H1 (cell line): ENCODE results near the gene CCNL2. TPM values are rescaled to one million over a fixed set of nuclear protein-coding genes. Genes with fewer than 3 reads are reported as not detected.

ENCODE experiments used
- CTCF ChIA-PET: fragments of 300-600 bp; sonication (Branson Sonifier 250); formaldehyde crosslinking; loops from one replicate; lab custom pipeline; 2021; ENCODE audit not compliant: partially characterized antibody; lab: Charles Lee
- POLR2A ChIA-PET: fragments of 300-600 bp; sonication (Branson Sonifier 250); formaldehyde crosslinking; loops from one replicate; lab custom pipeline; 2021; ENCODE audit warnings: inconsistent platforms; ENCODE audit not compliant: partially characterized antibody; lab: Charles Lee
- DNase-seq, 2 experiments: peaks; one replicate each; pipeline versions ENCODE4 v3.0.0 to v3.0.0-alpha.2; 2010 to 2022; ENCODE audit warnings: low spot score in 2 of 2, low read depth in 1 of 2, mixed read lengths in 1 of 2
- FAIRE-seq: peaks from 2 replicates; lab custom pipeline; 2011; peaks lifted over from hg19 to GRCh38; lab: Jason Lieb, UNC
- H2AFZ ChIP-seq: 2 replicates; pipeline ENCODE4 v1.8.1; 2012; ENCODE audit warnings: low read length, inconsistent platforms
- H2AK5ac ChIP-seq: 2 replicates; pipeline ENCODE4 v1.6.1; 2013; ENCODE audit warnings: low read depth, low read length
- H2BK120ac ChIP-seq: replicated peaks from 2 replicates; pipeline ENCODE3; 2013; ENCODE audit warnings: low read depth, low read length, inconsistent platforms
- H2BK12ac ChIP-seq: 2 replicates; pipeline ENCODE4 v1.6.1; 2013; ENCODE audit warnings: low read depth, low read length
- H2BK15ac ChIP-seq: 2 replicates; pipeline ENCODE4 v1.6.1; 2013; ENCODE audit warnings: low read length
- H2BK20ac ChIP-seq: 2 replicates; pipeline ENCODE4 v1.6.1; 2013; ENCODE audit warnings: low read length
- H2BK5ac ChIP-seq: 2 replicates; pipeline ENCODE4 v1.6.1; 2013; ENCODE audit warnings: low read depth, low read length
- H3K14ac ChIP-seq: 2 replicates; pipeline ENCODE4 v1.6.1; 2013; ENCODE audit warnings: inconsistent platforms; ENCODE audit not compliant: insufficient read length
- H3K18ac ChIP-seq: 2 replicates; pipeline ENCODE4 v1.6.1; 2013; ENCODE audit warnings: low read length; ENCODE audit errors: extremely low read depth
- H3K23ac ChIP-seq: 2 replicates; pipeline ENCODE4 v1.6.1; 2013; ENCODE audit warnings: inconsistent platforms; ENCODE audit not compliant: insufficient read length
- H3K23me2 ChIP-seq: 2 replicates; pipeline ENCODE4 v1.6.1; 2013; ENCODE audit warnings: low read depth, low read length
- H3K27ac ChIP-seq: 2 replicates; pipeline ENCODE4 v1.6.1; 2011; ENCODE audit warnings: low read depth, low read length, inconsistent platforms
- H3K27me3 ChIP-seq, 4 experiments: replicated peaks in 1 of 4; 1 replicate in 1 of 4; 2 replicates in 3 of 4; pipeline versions ENCODE4 v1.6.1 to v1.8.1; 2011 to 2013; ENCODE audit warnings: low read length in 3 of 4, mild to moderate bottlenecking in 3 of 4, inconsistent platforms in 2 of 4, mixed read lengths in 2 of 4, moderate library complexity in 1 of 4; ENCODE audit not compliant: control insufficient read depth in 3 of 4, insufficient read depth in 3 of 4; ENCODE audit errors: extremely low read depth in 1 of 4
- H3K36me3 ChIP-seq, 4 experiments: 2 replicates each; pipeline versions ENCODE4 v1.6.1 to v1.8.1; 2011 to 2013; ENCODE audit warnings: mild to moderate bottlenecking in 4 of 4, low read length in 3 of 4, moderate library complexity in 2 of 4, control low read depth in 1 of 4, inconsistent platforms in 1 of 4; ENCODE audit not compliant: insufficient read depth in 4 of 4, control insufficient read depth in 2 of 4
- H3K4ac ChIP-seq: replicated peaks from 2 replicates; pipeline ENCODE3; 2013; ENCODE audit warnings: low read length, low read depth, mixed read lengths, inconsistent platforms; ENCODE audit not compliant: insufficient read length
- H3K4me1 ChIP-seq, 4 experiments: replicated peaks in 1 of 4; 1 replicate in 1 of 4; 2 replicates in 3 of 4; pipeline versions ENCODE4 v1.6.1 to v1.8.1; 2011 to 2013; ENCODE audit warnings: low read length in 3 of 4, inconsistent platforms in 2 of 4, mixed read lengths in 1 of 4; ENCODE audit not compliant: insufficient read depth in 4 of 4, control insufficient read depth in 3 of 4
- H3K4me2 ChIP-seq, 2 experiments: 2 replicates each; pipeline versions ENCODE4 v1.6.1 to v1.8.1; 2011 to 2013; ENCODE audit warnings: low read depth in 2 of 2, low read length in 2 of 2, control low read depth in 1 of 2, inconsistent platforms in 1 of 2, mild to moderate bottlenecking in 1 of 2; ENCODE audit not compliant: insufficient read depth in 1 of 2
- H3K4me3 ChIP-seq, 4 experiments: fragments of 200-600, 300-600 bp in 1 of 4; sonication (generic), shearing (Covaris generic), sonication (Bioruptor Twin) in 1 of 4; 2 replicates each; pipeline versions ENCODE4 v1.5.1 to v1.8.1; 2011 to 2016; ENCODE audit warnings: low read length in 4 of 4, low read depth in 3 of 4, control low read depth in 2 of 4, inconsistent platforms in 2 of 4, mild to moderate bottlenecking in 2 of 4, mixed read lengths in 1 of 4, moderate library complexity in 1 of 4; ENCODE audit not compliant: insufficient read depth in 2 of 4; ENCODE audit errors: extremely low read depth in 1 of 4
- H3K56ac ChIP-seq: replicated peaks from 2 replicates; pipeline ENCODE3; 2013; ENCODE audit warnings: low read depth, mild to moderate bottlenecking, mixed read lengths, low read length, inconsistent platforms; ENCODE audit not compliant: insufficient read length
- H3K79me1 ChIP-seq: 2 replicates; pipeline ENCODE4 v1.6.1; 2013; ENCODE audit warnings: low read depth, low read length, control low read depth
- H3K79me2 ChIP-seq, 2 experiments: 2 replicates each; pipeline versions ENCODE4 v1.6.1 to v1.8.1; 2012 to 2013; ENCODE audit warnings: low read length in 2 of 2, mild to moderate bottlenecking in 2 of 2, inconsistent platforms in 1 of 2; ENCODE audit not compliant: insufficient read depth in 2 of 2, control insufficient read depth in 1 of 2
- H3K9ac ChIP-seq, 4 experiments: replicated peaks in 1 of 4; 1 replicate in 1 of 4; 2 replicates in 3 of 4; pipeline versions ENCODE4 v1.6.1 to v1.8.1; 2011 to 2013; ENCODE audit warnings: low read depth in 3 of 4, low read length in 3 of 4, control low read depth in 2 of 4, mild to moderate bottlenecking in 2 of 4, moderate library complexity in 2 of 4, inconsistent platforms in 1 of 4; ENCODE audit errors: extremely low read depth in 1 of 4
- H3K9me3 ChIP-seq, 2 experiments: 2 replicates each; pipeline versions ENCODE4 v1.6.1 to v1.8.1; 2012 to 2013; ENCODE audit warnings: mild to moderate bottlenecking in 2 of 2, moderate library complexity in 2 of 2, control low read depth in 1 of 2, inconsistent platforms in 1 of 2, low read depth in 1 of 2, low read length in 1 of 2, mixed read lengths in 1 of 2; ENCODE audit not compliant: insufficient read depth in 2 of 2
- H4K20me1 ChIP-seq, 2 experiments: replicated peaks in 1 of 2; 2 replicates each; pipeline versions ENCODE3 to v1.8.1; 2011 to 2013; ENCODE audit warnings: inconsistent platforms in 2 of 2, low read length in 2 of 2, mild to moderate bottlenecking in 1 of 2; ENCODE audit not compliant: insufficient read depth in 2 of 2, control insufficient read depth in 1 of 2
- H4K5ac ChIP-seq: 2 replicates; pipeline ENCODE4 v1.6.1; 2013; ENCODE audit warnings: low read length, low read depth, mixed read lengths, inconsistent platforms; ENCODE audit not compliant: insufficient read length
- H4K8ac ChIP-seq: 2 replicates; pipeline ENCODE4 v1.8.0; 2013; ENCODE audit warnings: mild to moderate bottlenecking, moderate library complexity, low read length, inconsistent platforms; ENCODE audit not compliant: insufficient read depth; ENCODE audit errors: extremely low read depth
- H4K91ac ChIP-seq: replicated peaks from 2 replicates; pipeline ENCODE3; 2013; ENCODE audit warnings: low read length, mixed read lengths, inconsistent platforms; ENCODE audit not compliant: insufficient read length
- CHD2 ChIP-seq: IDR thresholded peaks from 2 replicates; pipeline ENCODE4 v1.6.1; 2012; ENCODE audit warnings: low read length, improper control_type of control experiment
- GABPA ChIP-seq: IDR thresholded peaks from 2 replicates; pipeline ENCODE4 v1.6.1; 2011; ENCODE audit warnings: mild to moderate bottlenecking, low read length, moderate library complexity, borderline replicate concordance; ENCODE audit not compliant: insufficient read depth
- POU5F1 ChIP-seq: IDR thresholded peaks from 2 replicates; pipeline ENCODE4 v1.6.1; 2011; ENCODE audit warnings: low read depth, mild to moderate bottlenecking, low read length, moderate library complexity
- RAD21 ChIP-seq, 2 experiments: IDR thresholded peaks in 1 of 2; conservative IDR thresholded peaks in 1 of 2; 2 replicates each; pipeline ENCODE4 v1.6.1; 2011; ENCODE audit warnings: low read depth in 2 of 2, low read length in 2 of 2, improper control_type of control experiment in 1 of 2, inconsistent platforms in 1 of 2, mild to moderate bottlenecking in 1 of 2, moderate library complexity in 1 of 2
- WGBS, 2 experiments: shearing (Covaris generic) in 1 of 2; methylation state at CpG; one replicate each; pipeline versions ENCODE4 v1.1.6 to v1.1.7; 2013 to 2015; ENCODE audit warnings: low lambda C conversion rate in 2 of 2, mixed read lengths in 2 of 2, inconsistent platforms in 1 of 2, low coverage in 1 of 2, missing lambda C conversion rate in 1 of 2; ENCODE audit not compliant: insufficient replicate concordance in 2 of 2, insufficient coverage in 1 of 2, insufficient read length in 1 of 2; ENCODE audit errors: extremely low coverage in 1 of 2, missing lambda C conversion rate in 1 of 2; 5-methylcytosine and 5-hydroxymethylcytosine counted together
- polyA plus RNA-seq, 7 experiments: library from polyadenylated mRNA; depleted of rRNA in 3 of 7; stranded (reverse) in 5 of 7; unstranded in 2 of 7; fragments of >200 nt in 5 of 7; fragments of 200-250 nt in 2 of 7; gene quantifications; 1 replicate in 5 of 7; 2 replicates in 1 of 7; 4 replicates in 1 of 7; pipeline versions ENCODE4 v1.2.1 to v1.2.3, GENCODE V29; 2011 to 2013; ENCODE audit warnings: missing spikeins in 2 of 7, mixed read lengths in 2 of 7
- total RNA-seq: library from RNA; stranded (reverse); fragmentation: NEBNext Ultra II Directional; extraction: Animal tissue kit (Norgen Biotek cat#: 25700); gene quantifications from 2 replicates; pipeline ENCODE4 v1.2.1, GENCODE V29; 2021

The CCNL2 gene
- total and polyA plus RNA-seq, 2 of the 8 experiments (the other 6 are each of a cell fraction or from before 2014, with no cell fraction given), result 79.8 to 120 TPM

- Histone ChIP-seq H4K20me1 (peaks cover 20 to 48% of the 10 kb centered on the region in 2 experiments), H3K14ac (no peak overlapping the region), H3K4me3 (no peak overlapping the region), H3K36me3 (peaks cover 2 to 27% (median 11%) of the 10 kb centered on the region in 4 experiments; a peak in 6 of 8 replicates), H2BK15ac (no peak overlapping the region), H3K4me2 (no peak overlapping the region), H3K27me3 (no peaks in the 10 kb centered on the region; a peak in 1 of 7 replicates), H3K27ac (no peak overlapping the region), H2BK120ac (no peak overlapping the region), H3K9me3 (peaks cover 0 to 5% of the 10 kb centered on the region in 2 experiments; a peak in 1 of 4 replicates), H3K23me2 (peaks cover 10% of the 10 kb centered on the region; the same call in 1 of the 2 replicates), H3K56ac (no peak overlapping the region), H3K79me1 (peaks cover 27% of the 10 kb centered on the region), H2AK5ac (no peak overlapping the region), H3K18ac (no peak overlapping the region), H3K4ac (no peak overlapping the region), H3K23ac (no peak overlapping the region), H2BK12ac (no peak overlapping the region), H4K91ac (no peak overlapping the region), H4K8ac (no peak overlapping the region; the same call in 1 of the 2 replicates), H3K79me2 (peaks cover 0 to 28% of the 10 kb centered on the region in 2 experiments; a peak in 3 of 4 replicates), H3K9ac (no peak overlapping the region), H2BK20ac (no peak overlapping the region), H2BK5ac (no peak overlapping the region), H4K5ac (no peak overlapping the region), H2AFZ (no peak overlapping the region), H3K4me1 (peaks cover 0 to 16% (median 9%) of the 10 kb centered on the region in 4 experiments; a peak in 5 of 7 replicates)
- TF ChIP-seq CHD2 (no peak), GABPA (no peak), RAD21 (IDR thresholded peaks at IDR 0.05 in 1 of 2, conservative IDR thresholded peaks at IDR 0.05 in 1 of 2; ENCODE audit: low read depth in 2 of 2, low read length in 2 of 2) (no peak), POU5F1 (no peak)
- no peak for DNase-seq
- 93% methylated on average over 24 of the region's 24 CpGs; no CpG with 5 or more reads in 1 of the 2 experiments for WGBS, 2 experiments
- ChIA-PET CTCF (interaction anchor here (0.9 to 4.4 kb wide), 10 partner anchors 9 to 278 kb away, joined by 3 to 34 read pairs (median 3); no protein-coding TSS in a partner anchor), POLR2A (interaction anchor here (0.9 to 3.1 kb wide), 8 partner anchors 9 to 67 kb away, joined by 3 to 12 read pairs (median 4); no protein-coding TSS in a partner anchor)
- no peak for FAIRE-seq
Observed at GRCh38 chr1:1343811-1344421, 55.2 kb downstream of the CCNL2 start.
